K562 (cell line): Measurements from ENCODE around the gene LIN9. TPM values are rescaled to one million over a fixed set of nuclear protein-coding genes. Genes with fewer than 3 reads are reported as not detected.

Experiments
- ATAC-seq: fragments of 200-7000 bp; cut with Tn5 transposase; 3 replicates; pipeline ENCODE4 v1.9.1; 2020; ENCODE audit warnings: moderate library complexity
- BruUV-seq: library from RNA; stranded (reverse); fragments of 400-500 nt; replicated peaks from 2 replicates; lab custom pipeline; 2021; lab: Mats Ljungman, UMichigan
- CTCF ChIA-PET: fragments of 300-600 bp; formaldehyde crosslinking; extraction: SDS; loops from one replicate; lab custom pipeline; 2021; ENCODE audit warnings: low intra/inter-chr PET ratio; lab: Yijun Ruan, JAX
- POLR2A ChIA-PET: fragments of 300-600, 350-650 bp; sonication (Branson Sonifier 250); formaldehyde crosslinking; extraction: SDS; loops from one replicate; lab custom pipeline; 2021; ENCODE audit warnings: antibody characterized with exemption, inconsistent platforms; lab: Yijun Ruan, JAX
- DNase-seq, 4 experiments: peaks; one replicate each; pipeline versions ENCODE4 v3.0.0 to v3.0.0-alpha.2; 2011 to 2018; ENCODE audit warnings: low spot score in 3 of 4, mixed read lengths in 3 of 4; ENCODE audit errors: extremely low read depth in 1 of 4
- FAIRE-seq: peaks from 2 replicates; lab custom pipeline; 2011; peaks lifted over from hg19 to GRCh38; lab: Jason Lieb, UNC
- H2AFZ ChIP-seq: 2 replicates; pipeline ENCODE4 v1.6.0; 2011; ENCODE audit warnings: low read depth, low read length, control low read depth, inconsistent platforms
- H3K27ac ChIP-seq: fragments of 200-600 bp; 3 replicates; pipeline ENCODE4 v1.8.0; 2011; ENCODE audit warnings: low read depth, mild to moderate bottlenecking, control low read depth, inconsistent platforms, low read length, moderate library complexity, mixed read lengths; ENCODE audit errors: extremely low read depth
- H3K27me3 ChIP-seq, 2 experiments: fragments of 300-600 bp in 1 of 2; 2 replicates in 1 of 2; 3 replicates in 1 of 2; pipeline versions ENCODE4 v1.6.0 to v1.8.0; 2011; ENCODE audit warnings: inconsistent platforms in 2 of 2, low read length in 2 of 2, mild to moderate bottlenecking in 1 of 2, mixed read lengths in 1 of 2, moderate library complexity in 1 of 2; ENCODE audit not compliant: control insufficient read depth in 2 of 2, insufficient read depth in 2 of 2
- H3K36me3 ChIP-seq: fragments of 300-600 bp; 3 replicates; pipeline ENCODE4 v1.8.0; 2011; ENCODE audit warnings: mild to moderate bottlenecking, low read length, inconsistent platforms; ENCODE audit not compliant: control insufficient read depth, insufficient read depth
- H3K4me1 ChIP-seq, 2 experiments: fragments of 200-600 bp in 1 of 2; replicated peaks in 1 of 2; 2 replicates in 1 of 2; 3 replicates in 1 of 2; pipeline versions ENCODE4 v1.5.1 to v1.8.0; 2011; ENCODE audit warnings: inconsistent platforms in 2 of 2, low read length in 2 of 2, mild to moderate bottlenecking in 1 of 2, mixed read lengths in 1 of 2, moderate library complexity in 1 of 2; ENCODE audit not compliant: control insufficient read depth in 2 of 2, insufficient read depth in 2 of 2
- H3K4me2 ChIP-seq: 2 replicates; pipeline ENCODE4 v1.6.1; 2011; ENCODE audit warnings: low read length, control low read depth, inconsistent platforms, mixed read lengths; ENCODE audit not compliant: insufficient read depth
- H3K4me3 ChIP-seq: fragments of 200-600 bp; sonication (generic), shearing (Covaris generic); 2 replicates; pipeline ENCODE4 v1.5.1; 2016; ENCODE audit warnings: control low read depth, inconsistent platforms
- H3K79me2 ChIP-seq: fragments of 200-600 bp; 3 replicates; pipeline ENCODE4 v1.8.0; 2011; ENCODE audit warnings: low read length, inconsistent platforms; ENCODE audit not compliant: control insufficient read depth, insufficient read depth
- H3K9ac ChIP-seq, 2 experiments: 2 replicates each; pipeline versions ENCODE4 v1.6.0 to v1.6.1; 2011; ENCODE audit warnings: low read depth in 2 of 2, low read length in 2 of 2, control low read depth in 1 of 2, inconsistent platforms in 1 of 2, mild to moderate bottlenecking in 1 of 2, mixed read lengths in 1 of 2; ENCODE audit not compliant: insufficient read depth in 1 of 2
- H3K9me1 ChIP-seq: one replicate; pipeline ENCODE4 v1.6.0; 2011; ENCODE audit warnings: inconsistent platforms, mild to moderate bottlenecking, low read length, moderate library complexity; ENCODE audit not compliant: control insufficient read depth, insufficient read depth
- H3K9me3 ChIP-seq: replicated peaks from 2 replicates; pipeline ENCODE4 v1.5.1; 2011; ENCODE audit warnings: low read depth, low read length, inconsistent platforms; ENCODE audit not compliant: control insufficient read depth, insufficient read depth
- H4K20me1 ChIP-seq: replicated peaks from 2 replicates; pipeline ENCODE4 v1.6.1; 2011; ENCODE audit warnings: low read length, inconsistent platforms, mixed read lengths; ENCODE audit not compliant: control insufficient read depth, insufficient read depth
- CHCHD3 ChIP-seq: fragments of 250-450 bp; sonication (Bioruptor Pico); IDR thresholded peaks from 2 replicates; pipeline ENCODE4 v2.1.2; 2022; ENCODE audit warnings: mild to moderate bottlenecking
- ETV6 ChIP-seq, 3 experiments: fragments of 150-350 bp in 1 of 3; sonication (generic) in 1 of 3; formaldehyde crosslinking in 1 of 3; IDR thresholded peaks; 2 replicates each; pipeline versions ENCODE4 v1.6.1 to v1.8.0; 2014 to 2022; ENCODE audit warnings: borderline replicate concordance in 2 of 3, low read depth in 2 of 3, antibody characterized with exemption in 1 of 3, low read length in 1 of 3, mild to moderate bottlenecking in 1 of 3, missing genetic modification reagents in 1 of 3
- KDM2B ChIP-seq: fragments of 250-450 bp; sonication (Bioruptor Pico); IDR thresholded peaks from 2 replicates; pipeline ENCODE4 v1.8.0; 2021; ENCODE audit warnings: mild to moderate bottlenecking, moderate library complexity
- MIER1 ChIP-seq: fragments of 450-650 bp; IDR thresholded peaks from 2 replicates; pipeline ENCODE4 v1.6.1; 2016; ENCODE audit warnings: antibody characterized with exemption, mild to moderate bottlenecking, low read depth
- NCOA2 ChIP-seq, 2 experiments: fragments of 450-650 bp; IDR thresholded peaks; 2 replicates each; pipeline ENCODE4 v1.6.1; 2018; ENCODE audit warnings: mild to moderate bottlenecking in 2 of 2, moderate library complexity in 1 of 2; ENCODE audit not compliant: partially characterized antibody in 2 of 2
- PRMT5 ChIP-seq: sonication (generic); formaldehyde crosslinking; IDR thresholded peaks from 2 replicates; pipeline ENCODE4 v1.5.0; 2020; ENCODE audit warnings: missing genetic modification reagents
- SAP30 ChIP-seq: fragments of 200-600 bp; sonication (generic); IDR thresholded peaks from 2 replicates; pipeline ENCODE4 v1.6.1; 2012; ENCODE audit warnings: borderline replicate concordance, low read depth, mild to moderate bottlenecking, moderate library complexity, low read length, control low read depth, inconsistent platforms; ENCODE audit not compliant: insufficient read depth, poor library complexity, severe bottlenecking
- SIN3A ChIP-seq, 2 experiments: fragments of 150-350 bp in 1 of 2; IDR thresholded peaks; 2 replicates each; pipeline ENCODE4 v1.6.1; 2011 to 2016; ENCODE audit warnings: borderline replicate concordance in 2 of 2, low read depth in 2 of 2, low read length in 2 of 2, mild to moderate bottlenecking in 2 of 2, moderate library complexity in 2 of 2; ENCODE audit not compliant: control insufficient read depth in 1 of 2
- ZFP36 ChIP-seq: fragments of 150-350 bp; IDR thresholded peaks from 2 replicates; pipeline ENCODE4 v1.6.1; 2018; ENCODE audit warnings: low read length, low read depth; ENCODE audit not compliant: partially characterized antibody
- ZNF316 ChIP-seq: fragments of 450-650 bp; IDR thresholded peaks from 2 replicates; pipeline ENCODE4 v1.6.1; 2016
- ZNF444 ChIP-seq: fragments of 250-450 bp; sonication (Bioruptor Pico); IDR thresholded peaks from 2 replicates; pipeline ENCODE4 v1.4.0; 2020; ENCODE audit warnings: mild to moderate bottlenecking, moderate library complexity
- WGBS: fragments of 100-300 bp; shearing (Covaris generic); methylation state at CpG from one replicate; pipeline ENCODE4 v1.1.6; 2016; ENCODE audit warnings: low coverage, mixed read lengths; ENCODE audit not compliant: insufficient coverage; ENCODE audit errors: missing lambda C conversion rate; 5-methylcytosine and 5-hydroxymethylcytosine counted together
- in situ Hi-C: fragments of 300-500 bp; cut with MboI; formaldehyde crosslinking; loops from 4 replicates; pipeline ENCODE4 v1.15.0; 2018; ENCODE audit warnings: inconsistent platforms, mixed read lengths
- intact Hi-C: fragments of 100-400 bp; cut with micrococcal nuclease; formaldehyde crosslinking; loops from 2 replicates; pipeline ENCODE4 v1.14.2; 2022
- polyA plus RNA-seq, 8 experiments: library from polyadenylated mRNA; depleted of rRNA in 4 of 8; stranded (reverse) in 5 of 8; unstranded in 3 of 8; fragments of >200 nt; fragmentation: Nextera tagmentation in 2 of 8; fragmentation: Illumina TruSeq in 1 of 8; extraction: Ambion mirVana in 2 of 8; extraction: Trizol in 1 of 8; gene quantifications; 2 replicates each; pipeline versions ENCODE4 v1.2.1 to v1.2.3, GENCODE V29; 2011 to 2014; ENCODE audit warnings: inconsistent platforms in 1 of 8, missing spikeins in 1 of 8
- total RNA-seq, 7 experiments: library from RNA; depleted of rRNA in 6 of 7; stranded (reverse); fragments of >200 nt in 6 of 7; fragmentation: Illumina TruSeq in 2 of 7; extraction: Trizol in 2 of 7; gene quantifications; 2 replicates each; pipeline versions ENCODE4 v1.2.1 to v1.2.3, GENCODE V29; 2011 to 2021; ENCODE audit warnings: low replicate concordance in 1 of 7
- TF ChIP-seq, protein P1 (sequence below): fragments of 200-800 bp; sonication (Bioruptor generic); IDR thresholded peaks from 2 replicates; pipeline ENCODE4 v1.6.1; 2017; ENCODE audit warnings: missing genetic modification characterization, missing compliant biosample characterization
- TF ChIP-seq, protein P2 (sequence below): fragments of 200-800 bp; sonication (Bioruptor generic); IDR thresholded peaks from 2 replicates; pipeline ENCODE4 v1.6.1; 2016; ENCODE audit warnings: missing genetic modification characterization, missing compliant biosample characterization
- TF ChIP-seq, protein P3 (sequence below): fragments of 450-650 bp; formaldehyde crosslinking; IDR thresholded peaks from 2 replicates; pipeline ENCODE4 v1.4.0; 2022; ENCODE audit warnings: missing genetic modification characterization

Gene LIN9
- total and polyA plus RNA-seq, 9 of the 15 experiments (the other 6 are each of a cell fraction or from before 2014, with no cell fraction given): 18.8 to 33.0 (median 25.5) TPM

DNA sequence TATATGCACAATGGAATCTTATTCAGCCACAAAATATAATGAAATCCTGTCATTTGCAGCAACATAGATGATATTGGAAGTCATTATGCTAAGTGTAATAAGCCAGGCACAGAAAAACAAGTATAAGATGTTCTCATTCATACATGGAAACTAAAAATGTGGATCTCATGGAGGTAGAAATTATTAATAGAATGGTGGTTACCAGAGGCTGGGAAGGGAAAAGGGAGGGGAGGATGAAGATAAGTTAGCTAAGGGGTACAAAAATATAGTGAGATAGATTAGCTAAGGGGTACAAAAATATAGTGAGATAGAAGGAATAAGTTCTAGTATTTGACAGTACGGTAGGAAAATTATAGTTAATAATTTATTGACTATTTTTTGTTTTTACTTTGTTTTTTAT is 27.9 kb downstream of the LIN9 start:
- intact Hi-C loops (no loop called here), in situ Hi-C loops (no loop called here)
- POLR2A ChIA-PET: interaction anchor here (0.7 to 2.3 kb wide), 2 partner anchors 10 to 421 kb away, joined by 3 to 5 read pairs; no protein-coding TSS in a partner anchor
- H3K9me3 ChIP-seq: no peaks in the 10 kb centered on the region
- DNase-seq: no peak
- H3K9ac ChIP-seq: no peak overlapping the region
- no peaks in the 10 kb centered on the region for H3K9me1 ChIP-seq
- 89% methylated on average over 1 of the region's 1 CpG for WGBS
- no peaks in the 10 kb centered on the region for H4K20me1 ChIP-seq
- peaks cover 66% of the 10 kb centered on the region; the same call in 2 of the 3 replicates for H3K36me3 ChIP-seq
- no peak for FAIRE-seq
- no peak overlapping the region for H3K27ac ChIP-seq
- no peaks in the 10 kb centered on the region for H3K4me1 ChIP-seq
- H3K4me3 ChIP-seq: no peak overlapping the region
- no peak overlapping the region for H3K4me2 ChIP-seq
- H2AFZ ChIP-seq: no peak overlapping the region
- CTCF ChIA-PET: interaction anchor here (0.8 kb wide), 1 partner anchor 1800 kb away, joined by 3 read pairs; no protein-coding TSS in a partner anchor
- H3K79me2 ChIP-seq: no peaks in the 10 kb centered on the region
- H3K27me3 ChIP-seq: no peaks in the 10 kb centered on the region
- no peak for ATAC-seq
- no TSS peak for BruUV-seq
- TF ChIP-seq SAP30: no peak
- TF ChIP-seq ZNF444 (CRISPR knock-in tag): no peak
- TF ChIP-seq MIER1: no peak
- no peak for TF ChIP-seq PRMT5 (CRISPR knock-in tag)
- TF ChIP-seq CHCHD3 (CRISPR knock-in tag): no peak
- TF ChIP-seq SIN3A (IDR thresholded peaks at IDR 0.05; ENCODE audit: borderline replicate concordance in 2 of 2, control insufficient read depth in 1 of 2, low read depth in 2 of 2, low read length in 2 of 2): no peak
- no peak for TF ChIP-seq KDM2B
- TF ChIP-seq ZFP36: no peak
- TF ChIP-seq, protein P1, sequence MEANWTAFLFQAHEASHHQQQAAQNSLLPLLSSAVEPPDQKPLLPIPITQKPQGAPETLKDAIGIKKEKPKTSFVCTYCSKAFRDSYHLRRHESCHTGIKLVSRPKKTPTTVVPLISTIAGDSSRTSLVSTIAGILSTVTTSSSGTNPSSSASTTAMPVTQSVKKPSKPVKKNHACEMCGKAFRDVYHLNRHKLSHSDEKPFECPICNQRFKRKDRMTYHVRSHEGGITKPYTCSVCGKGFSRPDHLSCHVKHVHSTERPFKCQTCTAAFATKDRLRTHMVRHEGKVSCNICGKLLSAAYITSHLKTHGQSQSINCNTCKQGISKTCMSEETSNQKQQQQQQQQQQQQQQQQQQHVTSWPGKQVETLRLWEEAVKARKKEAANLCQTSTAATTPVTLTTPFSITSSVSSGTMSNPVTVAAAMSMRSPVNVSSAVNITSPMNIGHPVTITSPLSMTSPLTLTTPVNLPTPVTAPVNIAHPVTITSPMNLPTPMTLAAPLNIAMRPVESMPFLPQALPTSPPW: no peak
- TF ChIP-seq, protein P2, sequence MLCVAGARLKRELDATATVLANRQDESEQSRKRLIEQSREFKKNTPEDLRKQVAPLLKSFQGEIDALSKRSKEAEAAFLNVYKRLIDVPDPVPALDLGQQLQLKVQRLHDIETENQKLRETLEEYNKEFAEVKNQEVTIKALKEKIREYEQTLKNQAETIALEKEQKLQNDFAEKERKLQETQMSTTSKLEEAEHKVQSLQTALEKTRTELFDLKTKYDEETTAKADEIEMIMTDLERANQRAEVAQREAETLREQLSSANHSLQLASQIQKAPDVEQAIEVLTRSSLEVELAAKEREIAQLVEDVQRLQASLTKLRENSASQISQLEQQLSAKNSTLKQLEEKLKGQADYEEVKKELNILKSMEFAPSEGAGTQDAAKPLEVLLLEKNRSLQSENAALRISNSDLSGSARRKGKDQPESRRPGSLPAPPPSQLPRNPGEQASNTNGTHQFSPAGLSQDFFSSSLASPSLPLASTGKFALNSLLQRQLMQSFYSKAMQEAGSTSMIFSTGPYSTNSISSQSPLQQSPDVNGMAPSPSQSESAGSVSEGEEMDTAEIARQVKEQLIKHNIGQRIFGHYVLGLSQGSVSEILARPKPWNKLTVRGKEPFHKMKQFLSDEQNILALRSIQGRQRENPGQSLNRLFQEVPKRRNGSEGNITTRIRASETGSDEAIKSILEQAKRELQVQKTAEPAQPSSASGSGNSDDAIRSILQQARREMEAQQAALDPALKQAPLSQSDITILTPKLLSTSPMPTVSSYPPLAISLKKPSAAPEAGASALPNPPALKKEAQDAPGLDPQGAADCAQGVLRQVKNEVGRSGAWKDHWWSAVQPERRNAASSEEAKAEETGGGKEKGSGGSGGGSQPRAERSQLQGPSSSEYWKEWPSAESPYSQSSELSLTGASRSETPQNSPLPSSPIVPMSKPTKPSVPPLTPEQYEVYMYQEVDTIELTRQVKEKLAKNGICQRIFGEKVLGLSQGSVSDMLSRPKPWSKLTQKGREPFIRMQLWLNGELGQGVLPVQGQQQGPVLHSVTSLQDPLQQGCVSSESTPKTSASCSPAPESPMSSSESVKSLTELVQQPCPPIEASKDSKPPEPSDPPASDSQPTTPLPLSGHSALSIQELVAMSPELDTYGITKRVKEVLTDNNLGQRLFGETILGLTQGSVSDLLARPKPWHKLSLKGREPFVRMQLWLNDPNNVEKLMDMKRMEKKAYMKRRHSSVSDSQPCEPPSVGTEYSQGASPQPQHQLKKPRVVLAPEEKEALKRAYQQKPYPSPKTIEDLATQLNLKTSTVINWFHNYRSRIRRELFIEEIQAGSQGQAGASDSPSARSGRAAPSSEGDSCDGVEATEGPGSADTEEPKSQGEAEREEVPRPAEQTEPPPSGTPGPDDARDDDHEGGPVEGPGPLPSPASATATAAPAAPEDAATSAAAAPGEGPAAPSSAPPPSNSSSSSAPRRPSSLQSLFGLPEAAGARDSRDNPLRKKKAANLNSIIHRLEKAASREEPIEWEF: no peak
- TF ChIP-seq ZNF316: no peak
- TF ChIP-seq ETV6 (IDR thresholded peaks at IDR 0.05; ENCODE audit: borderline replicate concordance in 1 of 2, low read depth in 2 of 2, low read length in 1 of 2): no peak
- no peak for TF ChIP-seq ETV6 (CRISPR knock-in tag; IDR thresholded peaks at IDR 0.05; ENCODE audit: borderline replicate concordance)
- TF ChIP-seq, protein P3, sequence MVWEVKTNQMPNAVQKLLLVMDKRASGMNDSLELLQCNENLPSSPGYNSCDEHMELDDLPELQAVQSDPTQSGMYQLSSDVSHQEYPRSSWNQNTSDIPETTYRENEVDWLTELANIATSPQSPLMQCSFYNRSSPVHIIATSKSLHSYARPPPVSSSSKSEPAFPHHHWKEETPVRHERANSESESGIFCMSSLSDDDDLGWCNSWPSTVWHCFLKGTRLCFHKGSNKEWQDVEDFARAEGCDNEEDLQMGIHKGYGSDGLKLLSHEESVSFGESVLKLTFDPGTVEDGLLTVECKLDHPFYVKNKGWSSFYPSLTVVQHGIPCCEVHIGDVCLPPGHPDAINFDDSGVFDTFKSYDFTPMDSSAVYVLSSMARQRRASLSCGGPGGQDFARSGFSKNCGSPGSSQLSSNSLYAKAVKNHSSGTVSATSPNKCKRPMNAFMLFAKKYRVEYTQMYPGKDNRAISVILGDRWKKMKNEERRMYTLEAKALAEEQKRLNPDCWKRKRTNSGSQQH (CRISPR knock-in tag): no peak
- TF ChIP-seq NCOA2 (IDR thresholded peaks at IDR 0.05; ENCODE audit: partially characterized antibody in 2 of 2): no peak
